WTC11 (cell line): Measurements from ENCODE around the gene RNF214. TPM values are rescaled to one million over a fixed set of nuclear protein-coding genes. Genes with fewer than 3 reads are reported as not detected.

Experiments
- ATAC-seq: fragments of 200-7000 bp; cut with Tn5 transposase; 2 replicates; pipeline ENCODE4 v1.10.0; 2021; ENCODE audit warnings: mild to moderate bottlenecking, moderate library complexity
- CTCF ChIA-PET: fragments of 300-600 bp; sonication (Branson Sonifier 250); formaldehyde crosslinking; loops from one replicate; lab custom pipeline; 2021; ENCODE audit warnings: antibody characterized with exemption; lab: Charles Lee
- POLR2A ChIA-PET: fragments of 350-600 bp; sonication (Branson Sonifier 250); formaldehyde crosslinking; loops from one replicate; lab custom pipeline; 2021; ENCODE audit warnings: antibody characterized with exemption; lab: Charles Lee
- DNase-seq: peaks from one replicate; pipeline ENCODE4 v3.0.0; 2021; ENCODE audit warnings: low spot score
- H3K27ac Mint-ChIP-seq: 2 replicates; pipeline ENCODE4 v1.8.0; 2021; ENCODE audit warnings: mixed read lengths
- H3K27me3 Mint-ChIP-seq: 2 replicates; pipeline ENCODE4 v1.8.0; 2021; ENCODE audit warnings: low read depth, mild to moderate bottlenecking, moderate library complexity, mixed read lengths
- H3K36me3 Mint-ChIP-seq: 2 replicates; pipeline ENCODE4 v1.8.0; 2021; ENCODE audit warnings: mixed read lengths
- H3K4me1 Mint-ChIP-seq: 2 replicates; pipeline ENCODE4 v1.8.0; 2022; ENCODE audit warnings: mixed read lengths
- H3K4me3 Mint-ChIP-seq: 2 replicates; pipeline ENCODE4 v1.8.0; 2021; ENCODE audit warnings: mild to moderate bottlenecking, moderate library complexity, mixed read lengths
- H3K9me3 Mint-ChIP-seq: 2 replicates; pipeline ENCODE4 v1.8.0; 2021; ENCODE audit warnings: mixed read lengths
- FOXP1 ChIP-seq: sonication (generic); formaldehyde crosslinking; IDR thresholded peaks from 2 replicates; pipeline ENCODE4 v1.8.0; 2022; ENCODE audit warnings: missing genetic modification reagents, mild to moderate bottlenecking, moderate library complexity, borderline replicate concordance
- HMGA2 ChIP-seq: fragments of 250-450 bp; sonication (Bioruptor Pico); IDR thresholded peaks from 2 replicates; pipeline ENCODE4 v1.4.0; 2021; ENCODE audit warnings: mild to moderate bottlenecking, moderate library complexity
- NR1H2 ChIP-seq: sonication (generic); formaldehyde crosslinking; IDR thresholded peaks from 2 replicates; pipeline ENCODE4 v1.9.0; 2021; ENCODE audit warnings: mild to moderate bottlenecking, moderate library complexity, missing genetic modification reagents
- OVOL2 ChIP-seq: fragments of 250-450 bp; sonication (Bioruptor Pico); IDR thresholded peaks from 2 replicates; pipeline ENCODE4 v1.9.0; 2021; ENCODE audit warnings: mild to moderate bottlenecking, borderline replicate concordance
- TP53 ChIP-seq: sonication (generic); formaldehyde crosslinking; IDR thresholded peaks from 2 replicates; pipeline ENCODE4 v1.8.1; 2023; ENCODE audit warnings: mild to moderate bottlenecking, missing genetic modification reagents
- ZNF121 ChIP-seq: sonication (generic); formaldehyde crosslinking; IDR thresholded peaks from 2 replicates; pipeline ENCODE4 v1.8.0; 2023; ENCODE audit warnings: missing genetic modification reagents
- ZNF317 ChIP-seq: sonication (generic); formaldehyde crosslinking; IDR thresholded peaks from 2 replicates; pipeline ENCODE4 v1.8.1; 2023; ENCODE audit warnings: low read depth, mild to moderate bottlenecking, moderate library complexity, missing genetic modification reagents, borderline replicate concordance
- ZNF396 ChIP-seq: fragments of 250-450 bp; sonication (Bioruptor Pico); IDR thresholded peaks from 2 replicates; pipeline ENCODE4 v1.8.0; 2021; ENCODE audit warnings: mild to moderate bottlenecking, moderate library complexity, borderline replicate concordance
- total RNA-seq: library from RNA; stranded (reverse); gene quantifications from 3 replicates; pipeline ENCODE4 v1.2.3, GENCODE V29; 2021
- TF ChIP-seq, protein P1 (sequence below): fragments of 200-600 bp; IDR thresholded peaks from 2 replicates; pipeline ENCODE4 v1.8.0; 2022; ENCODE audit warnings: antibody characterized with exemption
- TF ChIP-seq, protein P2 (sequence below): fragments of 250-450 bp; sonication (Bioruptor Pico); conservative IDR thresholded peaks from 2 replicates; pipeline ENCODE4 v1.9.0; 2021; ENCODE audit warnings: mild to moderate bottlenecking
- TF ChIP-seq, protein P3 (sequence below): fragments of 250-450 bp; sonication (Bioruptor Pico); IDR thresholded peaks from 2 replicates; pipeline ENCODE4 v1.9.0; 2021; ENCODE audit warnings: mild to moderate bottlenecking, borderline replicate concordance
- TF ChIP-seq, protein P4 (sequence below): sonication (generic); formaldehyde crosslinking; IDR thresholded peaks from 2 replicates; pipeline ENCODE4 v1.8.0; 2023; ENCODE audit warnings: missing genetic modification reagents, mild to moderate bottlenecking, borderline replicate concordance
- TF ChIP-seq, protein P5 (sequence below): sonication (generic); formaldehyde crosslinking; IDR thresholded peaks from 2 replicates; pipeline ENCODE4 v1.8.0; 2022; ENCODE audit warnings: mild to moderate bottlenecking, missing genetic modification reagents
- TF ChIP-seq, protein P6 (sequence below): sonication (generic); formaldehyde crosslinking; IDR thresholded peaks from 2 replicates; pipeline ENCODE4 v1.8.1; 2022; ENCODE audit warnings: low read depth, missing genetic modification reagents, borderline replicate concordance

The RNF214 gene
- total RNA-seq, 1 experiment from 2014 or later: 35.4 TPM

DNA sequence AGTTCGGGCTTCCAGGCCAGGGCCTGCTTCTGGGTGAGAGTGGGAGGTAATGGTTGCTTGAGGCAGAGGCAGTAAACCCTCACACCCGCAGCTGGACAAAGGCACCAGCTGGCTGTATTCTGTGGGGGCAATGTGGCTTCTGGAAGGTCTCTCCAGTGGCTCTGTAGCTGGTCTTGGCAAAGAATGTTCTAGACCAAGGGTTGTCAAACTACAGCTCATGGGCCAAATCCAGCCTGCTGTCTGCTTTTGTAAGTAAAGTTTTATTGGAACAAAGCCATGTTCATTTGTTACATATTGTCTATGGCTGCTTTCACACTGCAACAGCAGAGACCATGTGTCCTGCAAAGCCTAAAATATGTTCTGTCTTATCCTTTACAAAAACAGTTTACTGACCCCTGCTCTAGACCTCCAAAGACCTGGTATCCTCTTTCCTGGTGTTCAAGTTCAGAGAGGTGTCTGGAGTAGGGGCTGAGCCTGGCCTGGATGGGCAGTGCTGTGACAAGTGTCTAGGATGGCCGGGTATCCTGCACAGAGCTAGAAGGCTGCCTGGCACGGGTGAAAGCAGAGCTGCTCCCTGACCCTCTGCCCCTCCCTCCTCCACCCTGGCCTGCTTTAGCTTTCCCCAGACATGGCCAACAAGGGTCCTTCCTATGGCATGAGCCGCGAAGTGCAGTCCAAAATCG, 29.9 kb upstream of the RNF214 start (continued):
- TF ChIP-seq, protein P1, sequence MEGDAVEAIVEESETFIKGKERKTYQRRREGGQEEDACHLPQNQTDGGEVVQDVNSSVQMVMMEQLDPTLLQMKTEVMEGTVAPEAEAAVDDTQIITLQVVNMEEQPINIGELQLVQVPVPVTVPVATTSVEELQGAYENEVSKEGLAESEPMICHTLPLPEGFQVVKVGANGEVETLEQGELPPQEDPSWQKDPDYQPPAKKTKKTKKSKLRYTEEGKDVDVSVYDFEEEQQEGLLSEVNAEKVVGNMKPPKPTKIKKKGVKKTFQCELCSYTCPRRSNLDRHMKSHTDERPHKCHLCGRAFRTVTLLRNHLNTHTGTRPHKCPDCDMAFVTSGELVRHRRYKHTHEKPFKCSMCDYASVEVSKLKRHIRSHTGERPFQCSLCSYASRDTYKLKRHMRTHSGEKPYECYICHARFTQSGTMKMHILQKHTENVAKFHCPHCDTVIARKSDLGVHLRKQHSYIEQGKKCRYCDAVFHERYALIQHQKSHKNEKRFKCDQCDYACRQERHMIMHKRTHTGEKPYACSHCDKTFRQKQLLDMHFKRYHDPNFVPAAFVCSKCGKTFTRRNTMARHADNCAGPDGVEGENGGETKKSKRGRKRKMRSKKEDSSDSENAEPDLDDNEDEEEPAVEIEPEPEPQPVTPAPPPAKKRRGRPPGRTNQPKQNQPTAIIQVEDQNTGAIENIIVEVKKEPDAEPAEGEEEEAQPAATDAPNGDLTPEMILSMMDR: no peak
- TF ChIP-seq, protein P2, sequence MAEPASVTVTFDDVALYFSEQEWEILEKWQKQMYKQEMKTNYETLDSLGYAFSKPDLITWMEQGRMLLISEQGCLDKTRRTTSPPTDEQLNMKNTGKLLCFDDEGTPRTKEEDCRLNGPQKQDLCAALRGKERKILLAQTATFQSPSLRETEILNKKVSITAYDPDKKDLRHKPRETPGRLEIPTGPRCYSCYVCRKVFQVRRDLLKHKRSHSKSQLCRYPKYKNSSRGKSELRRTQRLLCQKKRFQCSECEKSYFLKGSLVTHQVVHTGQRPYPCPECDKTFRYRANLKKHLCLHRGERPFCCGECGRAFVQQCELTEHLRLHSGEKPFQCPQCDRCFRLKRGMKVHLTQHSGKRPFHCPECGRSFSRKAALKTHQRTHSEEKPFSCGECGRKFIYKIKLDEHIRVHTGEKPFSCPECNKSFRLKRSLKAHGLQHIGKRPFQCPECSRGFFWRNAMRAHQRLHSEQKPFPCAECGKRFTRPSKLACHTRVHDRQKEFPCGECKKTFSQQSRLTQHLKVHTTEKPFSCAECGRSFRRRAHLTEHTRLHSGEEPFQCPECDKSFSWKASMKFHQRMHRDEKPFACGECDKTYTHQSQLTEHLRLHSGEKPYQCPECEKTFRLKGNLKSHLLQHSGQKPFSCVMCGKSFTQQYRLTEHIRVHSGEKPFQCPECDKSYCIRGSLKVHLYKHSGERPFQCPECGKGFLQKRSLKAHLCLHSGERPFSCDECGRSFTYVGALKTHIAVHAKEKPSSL (CRISPR knock-in tag): no peak
- TF ChIP-seq HMGA2 (CRISPR knock-in tag): no peak
- TF ChIP-seq ZNF317 (CRISPR knock-in tag): no peak
- TF ChIP-seq, all 79 proteins: peak for 0

GRCh38 chr11:117203069-117203407, 29.4 kb upstream of the RNF214 start:
- H3K27ac Mint-ChIP-seq: no peak overlapping the region
- DNase-seq: no peak
- TF ChIP-seq ZNF396 (CRISPR knock-in tag) (no peak), NR1H2 (CRISPR knock-in tag) (no peak), ZNF121 (CRISPR knock-in tag) (no peak), FOXP1 (CRISPR knock-in tag) (no peak), OVOL2 (no peak), TP53 (CRISPR knock-in tag) (no peak)
- TF ChIP-seq, protein P3, sequence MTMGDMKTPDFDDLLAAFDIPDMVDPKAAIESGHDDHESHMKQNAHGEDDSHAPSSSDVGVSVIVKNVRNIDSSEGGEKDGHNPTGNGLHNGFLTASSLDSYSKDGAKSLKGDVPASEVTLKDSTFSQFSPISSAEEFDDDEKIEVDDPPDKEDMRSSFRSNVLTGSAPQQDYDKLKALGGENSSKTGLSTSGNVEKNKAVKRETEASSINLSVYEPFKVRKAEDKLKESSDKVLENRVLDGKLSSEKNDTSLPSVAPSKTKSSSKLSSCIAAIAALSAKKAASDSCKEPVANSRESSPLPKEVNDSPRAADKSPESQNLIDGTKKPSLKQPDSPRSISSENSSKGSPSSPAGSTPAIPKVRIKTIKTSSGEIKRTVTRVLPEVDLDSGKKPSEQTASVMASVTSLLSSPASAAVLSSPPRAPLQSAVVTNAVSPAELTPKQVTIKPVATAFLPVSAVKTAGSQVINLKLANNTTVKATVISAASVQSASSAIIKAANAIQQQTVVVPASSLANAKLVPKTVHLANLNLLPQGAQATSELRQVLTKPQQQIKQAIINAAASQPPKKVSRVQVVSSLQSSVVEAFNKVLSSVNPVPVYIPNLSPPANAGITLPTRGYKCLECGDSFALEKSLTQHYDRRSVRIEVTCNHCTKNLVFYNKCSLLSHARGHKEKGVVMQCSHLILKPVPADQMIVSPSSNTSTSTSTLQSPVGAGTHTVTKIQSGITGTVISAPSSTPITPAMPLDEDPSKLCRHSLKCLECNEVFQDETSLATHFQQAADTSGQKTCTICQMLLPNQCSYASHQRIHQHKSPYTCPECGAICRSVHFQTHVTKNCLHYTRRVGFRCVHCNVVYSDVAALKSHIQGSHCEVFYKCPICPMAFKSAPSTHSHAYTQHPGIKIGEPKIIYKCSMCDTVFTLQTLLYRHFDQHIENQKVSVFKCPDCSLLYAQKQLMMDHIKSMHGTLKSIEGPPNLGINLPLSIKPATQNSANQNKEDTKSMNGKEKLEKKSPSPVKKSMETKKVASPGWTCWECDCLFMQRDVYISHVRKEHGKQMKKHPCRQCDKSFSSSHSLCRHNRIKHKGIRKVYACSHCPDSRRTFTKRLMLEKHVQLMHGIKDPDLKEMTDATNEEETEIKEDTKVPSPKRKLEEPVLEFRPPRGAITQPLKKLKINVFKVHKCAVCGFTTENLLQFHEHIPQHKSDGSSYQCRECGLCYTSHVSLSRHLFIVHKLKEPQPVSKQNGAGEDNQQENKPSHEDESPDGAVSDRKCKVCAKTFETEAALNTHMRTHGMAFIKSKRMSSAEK (CRISPR knock-in tag): no peak
- TF ChIP-seq, protein P4, sequence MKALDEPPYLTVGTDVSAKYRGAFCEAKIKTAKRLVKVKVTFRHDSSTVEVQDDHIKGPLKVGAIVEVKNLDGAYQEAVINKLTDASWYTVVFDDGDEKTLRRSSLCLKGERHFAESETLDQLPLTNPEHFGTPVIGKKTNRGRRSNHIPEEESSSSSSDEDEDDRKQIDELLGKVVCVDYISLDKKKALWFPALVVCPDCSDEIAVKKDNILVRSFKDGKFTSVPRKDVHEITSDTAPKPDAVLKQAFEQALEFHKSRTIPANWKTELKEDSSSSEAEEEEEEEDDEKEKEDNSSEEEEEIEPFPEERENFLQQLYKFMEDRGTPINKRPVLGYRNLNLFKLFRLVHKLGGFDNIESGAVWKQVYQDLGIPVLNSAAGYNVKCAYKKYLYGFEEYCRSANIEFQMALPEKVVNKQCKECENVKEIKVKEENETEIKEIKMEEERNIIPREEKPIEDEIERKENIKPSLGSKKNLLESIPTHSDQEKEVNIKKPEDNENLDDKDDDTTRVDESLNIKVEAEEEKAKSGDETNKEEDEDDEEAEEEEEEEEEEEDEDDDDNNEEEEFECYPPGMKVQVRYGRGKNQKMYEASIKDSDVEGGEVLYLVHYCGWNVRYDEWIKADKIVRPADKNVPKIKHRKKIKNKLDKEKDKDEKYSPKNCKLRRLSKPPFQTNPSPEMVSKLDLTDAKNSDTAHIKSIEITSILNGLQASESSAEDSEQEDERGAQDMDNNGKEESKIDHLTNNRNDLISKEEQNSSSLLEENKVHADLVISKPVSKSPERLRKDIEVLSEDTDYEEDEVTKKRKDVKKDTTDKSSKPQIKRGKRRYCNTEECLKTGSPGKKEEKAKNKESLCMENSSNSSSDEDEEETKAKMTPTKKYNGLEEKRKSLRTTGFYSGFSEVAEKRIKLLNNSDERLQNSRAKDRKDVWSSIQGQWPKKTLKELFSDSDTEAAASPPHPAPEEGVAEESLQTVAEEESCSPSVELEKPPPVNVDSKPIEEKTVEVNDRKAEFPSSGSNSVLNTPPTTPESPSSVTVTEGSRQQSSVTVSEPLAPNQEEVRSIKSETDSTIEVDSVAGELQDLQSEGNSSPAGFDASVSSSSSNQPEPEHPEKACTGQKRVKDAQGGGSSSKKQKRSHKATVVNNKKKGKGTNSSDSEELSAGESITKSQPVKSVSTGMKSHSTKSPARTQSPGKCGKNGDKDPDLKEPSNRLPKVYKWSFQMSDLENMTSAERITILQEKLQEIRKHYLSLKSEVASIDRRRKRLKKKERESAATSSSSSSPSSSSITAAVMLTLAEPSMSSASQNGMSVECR (CRISPR knock-in tag): no peak
- TF ChIP-seq, protein P5, sequence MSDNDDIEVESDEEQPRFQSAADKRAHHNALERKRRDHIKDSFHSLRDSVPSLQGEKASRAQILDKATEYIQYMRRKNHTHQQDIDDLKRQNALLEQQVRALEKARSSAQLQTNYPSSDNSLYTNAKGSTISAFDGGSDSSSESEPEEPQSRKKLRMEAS (CRISPR knock-in tag): no peak
- TF ChIP-seq, protein P6, sequence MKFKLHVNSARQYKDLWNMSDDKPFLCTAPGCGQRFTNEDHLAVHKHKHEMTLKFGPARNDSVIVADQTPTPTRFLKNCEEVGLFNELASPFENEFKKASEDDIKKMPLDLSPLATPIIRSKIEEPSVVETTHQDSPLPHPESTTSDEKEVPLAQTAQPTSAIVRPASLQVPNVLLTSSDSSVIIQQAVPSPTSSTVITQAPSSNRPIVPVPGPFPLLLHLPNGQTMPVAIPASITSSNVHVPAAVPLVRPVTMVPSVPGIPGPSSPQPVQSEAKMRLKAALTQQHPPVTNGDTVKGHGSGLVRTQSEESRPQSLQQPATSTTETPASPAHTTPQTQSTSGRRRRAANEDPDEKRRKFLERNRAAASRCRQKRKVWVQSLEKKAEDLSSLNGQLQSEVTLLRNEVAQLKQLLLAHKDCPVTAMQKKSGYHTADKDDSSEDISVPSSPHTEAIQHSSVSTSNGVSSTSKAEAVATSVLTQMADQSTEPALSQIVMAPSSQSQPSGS (CRISPR knock-in tag): no peak
- TF ChIP-seq, all 79 proteins: peak for 0
- peaks cover 7% of the 10 kb centered on the region for H3K36me3 Mint-ChIP-seq
- CTCF ChIA-PET: interaction anchor here (1.0 to 2.1 kb wide), 5 partner anchors 18 to 64 kb away, joined by 3 to 7 read pairs (median 5); partner anchors contain the start of gene SIDT2
- no peaks in the 10 kb centered on the region; the same call in 1 of the 2 replicates for H3K27me3 Mint-ChIP-seq
- H3K4me3 Mint-ChIP-seq: no peak overlapping the region
- H3K4me1 Mint-ChIP-seq: peaks cover 28% of the 10 kb centered on the region
- POLR2A ChIA-PET: interaction anchor here (0.9 to 2.0 kb wide), 2 partner anchors 24 to 124 kb away, joined by 3 to 10 read pairs; partner anchors contain the start of genes CEP164 and SIDT2
- no peak for ATAC-seq
- no peaks in the 10 kb centered on the region for H3K9me3 Mint-ChIP-seq
